GM19193 (cell line): Measurements from ENCODE around the gene SLC7A6.

Experiments
- POLR2A ChIP-seq: IDR thresholded peaks from 4 replicates; pipeline ENCODE4 v1.6.1; 2011; ENCODE audit not compliant: insufficient read depth, insufficient read length; ENCODE audit errors: extremely low read depth

SLC7A6 gene

DNA sequence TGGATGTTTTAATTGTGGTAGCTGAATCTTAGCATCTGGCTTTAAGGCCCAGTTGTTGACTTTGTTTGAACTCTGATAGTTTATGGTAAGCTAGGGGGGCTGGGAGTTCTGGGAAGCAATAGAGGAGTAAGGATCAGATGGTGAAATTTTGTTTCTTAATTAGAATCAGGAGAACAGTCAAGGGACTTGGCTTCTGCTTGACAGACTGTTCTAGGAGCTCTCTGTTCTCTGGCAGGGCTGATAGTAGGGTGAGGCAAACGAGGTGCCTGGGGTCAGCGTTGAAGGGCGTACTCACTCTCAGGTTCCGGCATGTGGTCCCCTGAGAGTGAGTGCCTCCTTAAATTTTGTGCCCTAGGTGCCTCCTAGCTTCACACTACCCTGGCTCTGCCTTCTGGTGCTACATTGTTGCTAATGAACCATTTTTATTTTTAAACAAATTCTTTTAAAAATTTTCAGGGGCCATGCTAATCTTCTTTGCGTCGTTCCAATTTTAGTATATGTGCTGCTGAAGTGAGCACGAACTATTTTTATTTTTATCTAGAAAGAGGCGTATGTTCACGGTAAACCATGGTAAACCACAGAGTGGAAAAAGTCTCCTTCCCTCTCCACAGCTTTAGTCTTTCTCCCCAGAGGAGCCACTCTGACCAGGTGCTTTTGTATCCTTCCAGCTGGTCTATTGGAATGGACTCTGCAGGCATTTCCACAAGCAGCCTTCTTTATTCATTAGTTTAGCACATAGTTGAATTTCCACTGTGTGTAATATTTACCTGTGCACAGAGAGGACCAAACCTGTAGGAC lies 19.7 kb downstream of the SLC7A6 start:
- peak; percentile 39 for TF ChIP-seq POLR2A

DNA sequence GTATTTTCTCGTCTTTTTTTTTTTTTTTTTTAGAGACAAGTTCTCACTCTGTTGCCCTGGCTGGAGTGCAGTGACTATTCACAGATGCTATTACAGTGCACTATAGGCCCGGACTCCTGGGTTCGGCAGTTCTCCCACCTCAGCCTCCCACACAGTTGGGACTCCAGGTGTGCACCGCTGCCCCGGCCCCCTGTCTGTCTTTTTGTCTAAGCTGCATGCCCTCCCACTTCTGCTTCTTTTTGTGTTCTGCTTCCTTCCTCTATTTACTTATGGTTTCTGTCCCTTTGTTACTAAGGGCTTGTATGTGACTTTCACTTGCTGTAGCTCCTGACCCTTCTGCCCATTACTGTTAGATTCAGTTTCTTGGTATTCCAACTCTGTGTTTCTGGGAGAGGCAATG lies 20.5 kb downstream of the SLC7A6 start:
- TF ChIP-seq POLR2A = no peak

DNA sequence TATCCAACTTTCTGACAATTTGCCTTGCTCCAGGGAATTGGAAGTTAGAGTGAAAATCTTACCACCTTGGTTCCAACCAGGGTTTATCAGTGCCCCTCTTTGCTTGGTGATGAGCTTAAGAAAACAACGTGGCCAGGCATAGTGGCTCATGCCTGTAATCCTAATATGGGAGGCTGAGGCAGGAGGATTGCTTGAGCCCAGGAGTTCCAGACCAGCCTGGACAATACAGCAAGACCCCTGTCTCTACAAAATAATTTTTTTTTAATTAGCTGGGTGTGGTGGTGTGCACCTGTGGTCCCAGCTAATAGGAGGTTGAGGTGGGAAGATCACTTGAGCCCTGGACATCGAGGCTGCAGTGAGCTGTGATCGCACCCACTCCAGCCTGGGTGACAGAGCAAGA lies 21.4 kb downstream of the SLC7A6 start:
- no peak for TF ChIP-seq POLR2A

DNA sequence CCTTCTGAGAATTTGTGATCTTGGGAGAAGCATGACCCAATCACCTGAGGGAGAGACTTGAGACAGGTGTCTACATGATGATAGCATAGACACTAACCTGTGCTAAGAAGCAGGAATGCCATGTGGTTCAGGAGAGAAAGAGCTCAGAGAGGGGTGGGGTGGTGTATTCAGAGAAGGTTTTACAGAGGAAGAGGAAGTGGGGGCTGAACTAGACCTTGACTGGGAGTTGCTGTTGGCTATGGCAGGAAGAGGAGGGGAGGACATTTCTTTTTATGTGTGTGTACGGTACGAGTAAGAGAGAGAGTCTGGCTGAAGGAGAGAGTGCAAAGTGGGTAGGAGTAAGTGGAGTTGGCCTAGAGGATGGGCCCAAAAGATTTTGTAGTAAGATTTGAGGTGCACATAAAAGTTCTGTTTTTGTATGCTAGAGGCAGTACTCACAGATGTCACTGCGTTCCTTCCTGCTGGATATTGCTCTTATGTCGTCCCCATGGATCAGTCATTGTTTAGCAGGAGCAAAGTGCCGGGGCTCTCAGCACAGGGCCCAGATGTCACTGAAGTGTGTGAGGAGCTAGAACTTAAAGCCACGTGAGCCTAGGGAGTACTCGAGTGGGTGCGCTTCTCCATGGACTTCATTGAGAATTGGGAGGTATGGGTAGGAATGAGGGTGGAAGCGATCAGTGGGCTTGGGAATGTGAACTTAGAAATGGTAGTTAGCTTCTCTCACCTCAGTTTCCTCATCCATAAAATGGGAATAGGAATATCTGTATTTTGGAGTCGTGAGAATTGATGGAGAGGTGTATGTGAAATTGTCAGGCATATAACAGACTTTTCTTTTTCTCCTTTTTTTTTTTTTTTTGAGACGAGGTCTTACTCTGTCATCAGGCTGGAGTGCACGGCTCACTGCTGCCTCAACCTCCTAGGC lies 22.1 kb downstream of the SLC7A6 start:
- no peak for TF ChIP-seq POLR2A

DNA sequence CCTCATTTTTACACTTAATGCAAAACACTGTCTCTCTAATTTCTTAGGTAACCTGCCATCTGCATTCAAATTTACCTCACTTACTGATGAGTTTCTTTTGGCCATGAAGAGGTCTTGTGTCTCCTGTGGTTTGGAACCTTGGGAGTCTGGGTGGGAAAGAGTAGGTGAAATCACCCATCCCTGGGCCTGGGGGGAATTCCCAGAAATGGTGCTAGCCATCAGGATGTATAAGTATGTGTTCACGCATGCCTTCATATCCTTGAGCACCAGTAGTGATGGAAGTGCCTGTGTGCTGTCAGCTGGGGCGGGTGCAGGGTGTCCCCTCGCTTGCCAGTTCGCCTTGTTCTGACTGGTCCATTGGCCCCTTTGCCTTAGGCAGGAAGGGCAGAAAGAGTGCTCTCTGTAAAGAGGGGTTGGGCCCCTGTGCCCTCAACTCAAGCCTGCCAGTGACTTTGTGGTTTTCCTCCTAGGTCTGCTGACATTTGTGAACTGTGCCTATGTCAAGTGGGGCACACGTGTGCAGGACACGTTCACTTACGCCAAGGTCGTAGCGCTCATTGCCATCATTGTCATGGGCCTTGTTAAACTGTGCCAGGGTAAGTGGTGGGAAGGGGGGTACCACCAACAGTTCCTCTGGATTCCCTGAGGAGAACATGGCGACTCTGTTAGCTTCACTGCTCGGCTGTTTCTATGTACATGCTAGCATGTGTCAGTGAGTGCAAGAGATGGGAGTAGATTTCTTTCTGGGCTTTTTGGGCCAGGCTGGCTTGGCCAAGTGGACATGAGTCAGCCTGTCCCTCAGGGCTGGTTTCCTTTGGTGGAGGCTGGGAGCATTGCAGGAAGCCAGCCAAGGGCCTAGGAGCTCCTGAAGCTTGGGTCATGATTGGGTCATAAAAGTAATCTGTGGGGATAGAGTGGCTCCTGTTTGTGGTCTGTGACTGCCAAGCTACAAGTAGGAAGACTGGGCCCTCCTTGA lies 23.2 kb downstream of the SLC7A6 start:
- TF ChIP-seq POLR2A = no peak

DNA sequence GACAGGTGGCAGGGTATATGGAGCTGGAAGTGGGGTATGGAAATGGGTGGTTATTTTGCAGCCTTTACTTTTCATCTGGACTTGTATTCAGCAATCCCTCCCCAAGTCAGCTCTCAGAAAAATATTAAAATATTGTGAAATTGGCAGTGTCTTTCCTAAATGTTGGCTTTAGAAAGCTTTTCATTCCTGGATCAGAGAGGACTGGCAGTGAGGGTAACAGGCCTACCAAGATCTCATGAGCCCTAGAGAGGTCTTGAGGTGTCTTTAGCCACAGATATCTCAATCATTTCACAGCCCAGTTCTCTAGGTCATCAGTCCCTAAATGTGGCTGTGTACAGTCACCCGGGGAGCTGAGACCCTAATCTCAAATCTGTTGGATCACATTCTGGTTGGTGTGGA lies 23.9 kb downstream of the SLC7A6 start:
- no peak for TF ChIP-seq POLR2A

DNA sequence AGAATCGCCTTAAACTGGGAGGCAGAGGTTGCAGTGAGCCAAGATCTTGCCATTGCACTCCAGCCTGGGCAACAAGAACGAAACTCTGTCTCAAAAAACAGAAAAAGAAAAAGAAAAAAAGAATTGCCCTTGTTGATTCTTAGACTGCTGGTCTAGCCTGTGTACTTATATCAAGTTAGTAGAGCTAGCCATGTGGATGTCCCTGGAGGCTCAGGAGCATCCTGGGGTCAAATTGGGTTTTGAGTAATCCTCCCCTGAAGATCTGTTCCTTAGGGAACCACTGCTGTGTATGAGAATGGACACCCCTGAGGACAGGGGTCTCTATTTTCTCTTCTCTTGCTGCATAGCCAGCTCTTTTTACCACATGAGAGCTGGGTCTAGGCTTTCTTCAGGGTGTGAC lies 24.9 kb downstream of the SLC7A6 start:
- no peak for TF ChIP-seq POLR2A

DNA sequence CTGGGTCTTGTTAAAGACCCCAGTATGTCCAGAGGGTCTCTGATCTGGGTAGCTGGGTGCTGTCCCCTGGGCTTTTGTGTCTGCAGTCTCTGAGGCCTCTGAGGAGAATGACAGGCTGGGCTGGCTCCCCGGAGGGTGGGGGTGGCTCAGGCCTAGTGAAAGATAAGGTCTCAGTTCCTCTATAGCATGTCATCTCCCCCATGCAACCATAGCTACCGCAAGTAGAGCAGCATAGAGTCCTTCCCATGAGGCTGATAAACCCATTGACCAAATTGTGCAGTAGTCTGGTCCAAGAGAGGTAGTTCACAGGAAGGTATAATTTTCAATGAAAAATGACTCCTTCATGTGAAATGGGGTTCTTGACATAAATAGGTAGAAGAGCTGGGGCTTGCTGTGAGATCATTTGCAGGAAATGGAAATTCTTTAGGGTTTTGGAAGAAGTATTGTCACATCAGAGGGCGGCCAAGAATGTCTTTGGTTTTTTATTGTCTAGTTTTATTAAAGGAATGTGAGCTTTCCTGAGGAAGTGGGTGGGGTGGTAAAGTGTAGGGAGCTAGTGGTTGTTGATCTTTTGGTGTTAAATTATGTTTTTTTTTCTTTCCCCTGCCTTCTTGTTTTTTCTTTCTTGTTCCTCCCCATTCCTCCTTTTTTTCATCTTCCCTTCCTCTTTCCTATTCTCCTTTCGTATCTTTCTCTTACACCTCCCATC lies 25.4 kb downstream of the SLC7A6 start:
- TF ChIP-seq POLR2A = no peak

DNA sequence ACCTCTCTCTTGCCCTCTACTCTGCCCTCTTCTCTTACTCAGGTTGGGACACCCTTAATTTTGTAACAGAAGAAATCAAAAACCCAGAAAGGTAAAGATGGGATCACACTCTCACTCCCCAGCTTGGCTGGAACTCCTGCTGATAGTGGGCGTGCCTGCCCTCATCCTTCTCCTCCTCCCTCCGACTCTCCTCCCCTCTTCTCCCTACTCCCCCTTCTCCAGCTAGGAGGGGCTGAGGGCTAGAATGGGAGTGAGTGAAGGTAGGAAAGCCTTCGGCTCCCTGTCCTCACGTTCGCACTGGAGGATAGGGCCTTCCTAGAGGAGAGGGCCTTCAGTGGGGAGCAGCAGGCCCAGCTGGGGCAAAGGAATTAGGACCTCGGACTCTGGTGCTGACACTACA lies 26.1 kb downstream of the SLC7A6 start:
- TF ChIP-seq POLR2A = no peak

DNA sequence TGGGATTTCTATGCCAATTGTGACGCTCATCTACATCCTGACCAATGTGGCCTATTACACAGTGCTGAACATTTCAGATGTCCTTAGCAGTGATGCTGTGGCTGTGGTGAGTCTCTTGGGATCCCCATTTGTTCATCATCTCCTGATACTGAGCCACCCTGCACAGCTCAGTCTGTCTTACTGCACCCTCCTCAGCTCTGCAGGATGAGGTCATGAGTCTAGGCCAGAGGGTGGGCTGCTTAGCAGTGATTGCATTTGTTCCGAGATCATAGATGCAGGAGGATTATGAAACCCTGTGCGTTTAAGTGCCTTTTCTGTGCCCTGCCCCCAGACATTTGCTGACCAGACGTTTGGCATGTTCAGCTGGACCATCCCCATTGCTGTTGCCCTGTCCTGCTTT lies 26.9 kb downstream of the SLC7A6 start:
- TF ChIP-seq POLR2A = no peak

DNA sequence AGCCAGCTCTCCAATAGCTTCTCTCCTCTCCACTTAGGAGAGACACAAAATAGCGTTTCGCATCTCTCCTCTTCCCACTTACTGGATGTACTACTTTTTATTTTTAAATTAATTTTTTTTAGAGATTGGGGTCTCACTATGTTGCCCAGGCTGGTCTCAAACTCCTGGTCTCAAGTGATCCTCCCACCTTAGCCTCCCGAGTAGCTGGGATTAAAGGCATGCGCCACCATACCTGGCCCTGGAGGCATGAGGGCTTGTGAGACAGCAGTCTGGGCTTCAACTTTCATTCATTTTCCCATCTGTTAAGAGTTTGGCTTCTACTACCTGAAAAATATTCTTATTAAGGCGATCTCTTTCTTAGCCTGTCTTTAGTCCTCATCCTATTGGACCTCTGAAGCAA lies 28.1 kb downstream of the SLC7A6 start:
- TF ChIP-seq POLR2A = no peak

DNA sequence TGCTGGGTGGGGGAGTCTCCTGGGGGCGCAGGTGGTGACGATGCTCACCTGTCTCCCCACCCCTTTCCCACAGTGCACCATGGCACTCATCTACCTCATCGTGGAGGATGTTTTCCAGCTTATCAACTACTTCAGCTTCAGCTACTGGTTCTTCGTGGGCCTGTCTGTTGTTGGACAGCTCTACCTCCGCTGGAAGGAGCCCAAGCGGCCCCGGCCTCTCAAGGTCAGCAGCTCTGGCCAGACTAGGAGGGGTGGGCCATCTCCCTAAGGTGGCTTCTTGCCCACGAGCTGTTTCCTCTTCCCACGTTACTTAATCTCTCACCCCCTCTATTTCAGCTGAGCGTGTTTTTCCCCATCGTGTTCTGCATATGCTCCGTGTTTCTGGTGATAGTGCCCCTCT lies 32.0 kb downstream of the SLC7A6 start:
- no peak for TF ChIP-seq POLR2A

DNA sequence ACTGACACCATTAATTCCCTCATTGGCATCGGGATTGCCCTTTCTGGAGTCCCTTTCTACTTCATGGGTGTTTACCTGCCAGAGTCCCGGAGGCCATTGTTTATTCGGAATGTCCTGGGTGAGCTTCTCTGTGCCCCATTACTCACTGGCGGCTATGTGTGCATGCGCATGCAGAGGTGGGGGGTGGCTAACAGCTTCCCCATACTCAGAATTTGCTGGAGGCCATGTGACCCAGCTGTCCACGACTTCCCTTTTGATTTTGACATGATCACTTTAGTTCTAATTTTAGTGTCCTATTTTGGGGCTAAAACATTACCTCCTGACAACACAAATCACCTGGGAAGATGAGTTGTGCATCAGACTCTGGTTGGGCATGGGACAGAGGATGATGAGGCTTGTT lies 32.4 kb downstream of the SLC7A6 start:
- no peak for TF ChIP-seq POLR2A

DNA sequence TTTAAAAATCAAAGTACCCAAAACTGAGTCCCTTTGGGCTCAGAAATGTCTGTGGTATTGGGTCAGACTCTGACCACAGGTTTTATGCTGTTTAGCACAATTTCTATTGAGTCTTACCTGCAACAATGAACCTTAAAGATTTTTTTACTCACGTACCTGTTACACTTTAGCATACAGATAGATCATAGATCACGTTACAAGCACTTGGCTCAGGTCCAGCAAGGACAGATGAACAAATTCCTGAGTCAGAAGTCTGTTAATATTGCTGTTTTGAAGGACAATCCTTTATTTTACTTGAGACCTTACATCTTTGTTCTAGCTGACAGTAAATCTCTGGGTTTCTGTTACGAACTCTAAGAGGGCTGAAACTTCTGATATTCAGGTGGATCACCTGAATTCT lies 33.6 kb downstream of the SLC7A6 start:
- TF ChIP-seq POLR2A = no peak
